CD8-positive, alpha-beta memory T cell (primary cell): ENCODE results near the gene CCDC85B. TPM values are rescaled to one million over a fixed set of nuclear protein-coding genes. Genes with fewer than 3 reads are reported as not detected.

ENCODE experiments used
- CTCF ChIA-PET: fragments of 350-600 bp; sonication (Branson Sonifier 250); formaldehyde crosslinking; loops from one replicate; lab custom pipeline; 2021; ENCODE audit warnings: antibody characterized with exemption; lab: Charles Lee
- POLR2A ChIA-PET: fragments of 350-600 bp; sonication (Branson Sonifier 250); formaldehyde crosslinking; loops from one replicate; lab custom pipeline; 2021; ENCODE audit warnings: antibody characterized with exemption; lab: Charles Lee
- DNase-seq, 5 donors: peaks; one replicate each; pipeline versions ENCODE4 v3.0.0 to v3.0.0-alpha.2; 2020 to 2022; ENCODE audit warnings: mixed read lengths in 1 of 5
- H3K27ac ChIP-seq: one replicate; pipeline ENCODE4 v1.7.0; 2013; ENCODE audit warnings: low read depth, mild to moderate bottlenecking, low read length, moderate library complexity
- H3K27me3 ChIP-seq: 2 replicates; pipeline ENCODE4 v1.7.0; 2013; ENCODE audit warnings: low read length, mild to moderate bottlenecking; ENCODE audit not compliant: insufficient read depth, poor library complexity, severe bottlenecking
- H3K36me3 ChIP-seq: 2 replicates; pipeline ENCODE4 v1.7.0; 2013; ENCODE audit warnings: mild to moderate bottlenecking, low read length, moderate library complexity; ENCODE audit not compliant: insufficient read depth
- H3K4me1 ChIP-seq: 2 replicates; pipeline ENCODE4 v1.7.0; 2013; ENCODE audit warnings: mild to moderate bottlenecking, low read length, moderate library complexity; ENCODE audit not compliant: insufficient read depth
- H3K4me3 ChIP-seq: 2 replicates; pipeline ENCODE4 v1.7.0; 2013; ENCODE audit warnings: mild to moderate bottlenecking, low read length
- H3K9me3 ChIP-seq: 2 replicates; pipeline ENCODE4 v1.7.0; 2013; ENCODE audit warnings: mild to moderate bottlenecking, low read length
- H3K27ac Mint-ChIP-seq, 8 donors: one replicate each; pipeline ENCODE4 v1.8.0; 2020 to 2021; ENCODE audit warnings: mixed read lengths in 8 of 8, mild to moderate bottlenecking in 6 of 8, inconsistent platforms in 3 of 8, moderate library complexity in 3 of 8
- H3K27me3 Mint-ChIP-seq, 2 donors: one replicate each; pipeline ENCODE4 v1.8.0; 2020 to 2021; ENCODE audit warnings: mixed read lengths in 2 of 2, mild to moderate bottlenecking in 1 of 2, moderate library complexity in 1 of 2
- H3K36me3 Mint-ChIP-seq, 3 donors: one replicate each; pipeline ENCODE4 v1.8.0; 2020 to 2021; ENCODE audit warnings: mixed read lengths in 3 of 3, inconsistent platforms in 1 of 3, mild to moderate bottlenecking in 1 of 3
- H3K4me1 Mint-ChIP-seq, 3 donors: one replicate each; pipeline ENCODE4 v1.8.0; 2020 to 2021; ENCODE audit warnings: mixed read lengths in 3 of 3, inconsistent platforms in 1 of 3, mild to moderate bottlenecking in 1 of 3
- H3K4me3 Mint-ChIP-seq, 7 donors: one replicate each; pipeline ENCODE4 v1.8.0; 2020 to 2021; ENCODE audit warnings: mixed read lengths in 7 of 7, mild to moderate bottlenecking in 6 of 7, moderate library complexity in 4 of 7, inconsistent platforms in 2 of 7
- H3K9me3 Mint-ChIP-seq, 5 donors: one replicate each; pipeline ENCODE4 v1.8.0; 2020 to 2022; ENCODE audit warnings: mixed read lengths in 5 of 5, mild to moderate bottlenecking in 3 of 5, moderate library complexity in 2 of 5, inconsistent platforms in 1 of 5
- polyA plus RNA-seq: library from polyadenylated mRNA; unstranded; fragments of 300-500 nt; fragmentation: Illumina TruSeq; gene quantifications from one replicate; pipeline ENCODE4 v1.2.3, GENCODE V29; 2021
- total RNA-seq, 2 experiments: library from RNA; stranded (reverse); gene quantifications; one replicate each; pipeline ENCODE4 v1.2.3, GENCODE V29; 2021

CCDC85B gene
- total and polyA plus RNA-seq, 3 experiments from 2014 or later: 81.3 to 94.4 (median 86.7) TPM

DNA sequence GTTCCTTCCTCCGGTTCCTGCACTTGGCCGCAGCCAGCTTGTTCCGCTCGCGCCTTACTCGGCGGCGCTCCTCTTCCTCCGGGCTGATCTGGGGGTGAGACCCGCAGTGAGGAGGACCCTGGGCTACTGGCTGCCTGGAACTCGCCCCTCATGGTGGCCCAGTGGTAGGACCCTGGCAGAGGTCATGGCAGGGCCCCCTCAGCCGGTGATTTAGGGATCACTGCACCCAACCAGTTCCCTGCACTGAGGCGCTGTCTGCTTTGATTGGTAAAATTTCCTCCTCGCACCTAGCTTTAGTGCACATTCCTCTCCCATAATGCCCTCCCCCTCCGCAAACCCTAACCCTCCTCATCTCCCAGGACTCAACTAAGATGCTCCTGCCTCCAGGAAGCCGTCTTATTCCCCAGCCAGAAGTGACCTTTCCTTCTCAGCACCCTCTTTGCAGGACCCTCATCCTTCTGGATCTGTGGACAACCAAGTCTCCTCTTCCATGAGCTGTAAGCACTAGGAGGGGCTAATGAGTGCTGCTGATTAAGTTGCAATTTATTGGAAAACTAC lies 3.6 kb downstream of the CCDC85B start:
- peaks cover 6% of the 10 kb centered on the region for H3K27me3 ChIP-seq
- H3K4me1 ChIP-seq: peaks cover 49% of the 10 kb centered on the region
- Mint-ChIP-seq H3K4me3 (peak overlapping the region; percentile 78 to 92 (median 83)), H3K9me3 (no peaks in the 10 kb centered on the region), H3K27me3 (no peaks in the 10 kb centered on the region), H3K36me3 (no peaks in the 10 kb centered on the region), H3K4me1 (peaks cover 46 to 48% (median 46%) of the 10 kb centered on the region in 3 donors), H3K27ac (peak overlapping the region; percentile 84 to 99 (median 92))
- H3K4me3 ChIP-seq: peak overlapping the region; percentile 53
- no peaks in the 10 kb centered on the region for H3K9me3 ChIP-seq
- POLR2A ChIA-PET: interaction anchor here (0.5 to 3.0 kb wide), 2 partner anchors 24 to 51 kb away, joined by 4 to 11 read pairs; partner anchors contain the start of gene C11orf68
- CTCF ChIA-PET: interaction anchor here (3.8 to 21.9 kb wide), 2 partner anchors 9 to 25 kb away, joined by 22 to 560 read pairs; partner anchors contain the start of genes CFL1, CTSW, EFEMP2 and MUS81
- peak overlapping the region; percentile 35 for H3K27ac ChIP-seq
- no peaks in the 10 kb centered on the region for H3K36me3 ChIP-seq
- DNase-seq: peak in 2 of 5 donors; percentile 40

DNA sequence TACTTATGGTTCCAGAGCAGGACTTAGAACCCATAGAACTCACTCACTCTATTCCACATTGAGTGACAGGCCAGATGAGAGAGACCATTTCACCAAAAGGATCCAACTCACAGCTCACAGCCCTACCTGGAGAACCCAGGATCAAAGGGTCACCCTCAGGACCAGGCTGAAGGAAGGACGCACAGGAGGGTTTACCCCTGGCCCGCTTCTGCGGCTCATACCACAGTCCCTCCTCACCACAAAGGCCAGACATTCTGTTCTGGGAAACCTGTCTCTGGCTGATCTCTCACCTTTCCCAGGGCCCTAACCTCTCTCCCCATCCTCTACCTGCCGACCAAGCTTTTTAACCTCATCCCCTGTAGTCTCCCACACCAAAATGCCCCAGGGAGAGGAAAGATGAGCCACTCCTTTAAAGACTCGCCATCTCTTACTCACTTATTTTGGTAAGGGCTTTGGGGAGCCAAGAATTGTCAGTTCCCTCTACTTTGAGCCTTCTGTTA lies 5.1 kb downstream of the CCDC85B start:
- DNase-seq: no peak
- Histone ChIP-seq H3K4me3 (no peak overlapping the region), H3K36me3 (no peaks in the 10 kb centered on the region), H3K4me1 (peaks cover 47% of the 10 kb centered on the region), H3K9me3 (no peaks in the 10 kb centered on the region), H3K27ac (no peak overlapping the region), H3K27me3 (peaks cover 6% of the 10 kb centered on the region)
- Mint-ChIP-seq H3K36me3 (no peaks in the 10 kb centered on the region), H3K4me3 (peak overlapping the region in 4 of 7 donors; percentile 29 to 72 (median 34)), H3K4me1 (peaks cover 34 to 41% (median 34%) of the 10 kb centered on the region in 3 donors), H3K27ac (peak overlapping the region in 7 of 8 donors; percentile 28 to 91 (median 70)), H3K9me3 (no peaks in the 10 kb centered on the region), H3K27me3 (no peaks in the 10 kb centered on the region)
- POLR2A ChIA-PET: interaction anchor here (0.5 to 0.8 kb wide), 2 partner anchors 23 to 1116 kb away, joined by 3 read pairs; partner anchors contain the start of gene C11orf68
- CTCF ChIA-PET: interaction anchor here (3.8 to 21.9 kb wide), 2 partner anchors 11 to 27 kb away, joined by 22 to 560 read pairs; partner anchors contain the start of genes CFL1, CTSW, EFEMP2 and MUS81

DNA sequence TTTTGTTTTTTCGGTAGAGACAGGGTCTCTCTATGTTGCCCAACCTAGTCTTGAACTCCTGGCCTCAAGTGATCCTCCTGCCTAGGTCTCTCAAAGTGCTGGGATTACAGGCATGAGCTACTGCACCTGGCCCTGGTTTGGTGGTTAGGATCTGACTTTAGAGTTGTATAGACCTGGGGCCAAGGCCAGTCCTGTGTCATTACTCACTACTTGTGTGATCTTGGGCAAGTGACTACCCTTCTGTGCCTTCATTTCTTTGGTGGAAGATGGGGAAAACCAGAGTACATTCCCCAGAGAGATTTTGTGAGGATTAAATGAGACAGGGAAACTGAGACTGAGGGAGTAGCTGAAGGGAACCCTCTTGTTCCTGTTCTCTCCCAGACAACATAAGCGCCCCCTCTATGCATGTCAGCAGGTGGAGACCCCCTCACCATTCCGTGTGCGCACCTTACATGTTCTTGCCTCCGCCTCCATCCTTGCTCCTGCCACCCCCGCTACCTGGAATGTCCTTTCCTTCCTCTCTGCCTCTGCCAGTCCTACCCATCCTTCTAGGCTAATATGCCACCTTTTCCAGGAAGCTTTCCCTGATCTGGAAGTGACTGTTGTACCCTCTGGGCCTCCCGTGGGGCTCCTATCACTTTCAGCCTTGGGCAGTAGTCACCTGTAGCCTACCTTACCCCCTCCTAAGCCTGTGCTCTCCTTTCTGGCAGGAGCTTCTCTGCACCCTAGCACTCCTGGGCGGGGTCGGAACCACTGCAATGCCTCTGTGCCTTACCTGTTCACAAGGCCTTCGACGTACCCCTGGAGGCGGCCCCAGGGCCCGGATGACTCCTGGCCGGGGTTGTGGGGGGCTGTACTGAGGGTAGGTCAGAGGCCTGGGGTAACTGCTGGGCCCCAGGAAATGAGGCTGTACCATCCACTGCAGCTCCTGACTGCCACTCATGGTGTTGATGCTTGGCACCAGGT lies 5.8 kb downstream of the CCDC85B start:
- Mint-ChIP-seq H3K4me1 (peaks cover 36 to 44% (median 39%) of the 10 kb centered on the region in 3 donors), H3K9me3 (no peaks in the 10 kb centered on the region), H3K36me3 (no peaks in the 10 kb centered on the region), H3K4me3 (peak overlapping the region in 3 of 7 donors; percentile 2 to 51 (median 27)), H3K27ac (peak overlapping the region in 7 of 8 donors; percentile 26 to 92 (median 63)), H3K27me3 (no peaks in the 10 kb centered on the region)
- H3K27me3 ChIP-seq: peaks cover 6% of the 10 kb centered on the region
- H3K9me3 ChIP-seq: no peaks in the 10 kb centered on the region
- H3K27ac ChIP-seq: no peak overlapping the region
- peaks cover 54% of the 10 kb centered on the region for H3K4me1 ChIP-seq
- no peak for DNase-seq
- no peaks in the 10 kb centered on the region for H3K36me3 ChIP-seq
- ChIA-PET CTCF (interaction anchor here (2.7 to 21.9 kb wide), 4 partner anchors 7 to 28 kb away, joined by 13 to 560 read pairs (median 50); partner anchors contain the start of genes CCDC85B, CFL1, CTSW and EFEMP2), POLR2A (interaction anchor here (0.8 kb wide), 1 partner anchor 22 kb away, joined by 3 read pairs; the partner anchor contains the start of gene C11orf68)
- no peak overlapping the region for H3K4me3 ChIP-seq

DNA sequence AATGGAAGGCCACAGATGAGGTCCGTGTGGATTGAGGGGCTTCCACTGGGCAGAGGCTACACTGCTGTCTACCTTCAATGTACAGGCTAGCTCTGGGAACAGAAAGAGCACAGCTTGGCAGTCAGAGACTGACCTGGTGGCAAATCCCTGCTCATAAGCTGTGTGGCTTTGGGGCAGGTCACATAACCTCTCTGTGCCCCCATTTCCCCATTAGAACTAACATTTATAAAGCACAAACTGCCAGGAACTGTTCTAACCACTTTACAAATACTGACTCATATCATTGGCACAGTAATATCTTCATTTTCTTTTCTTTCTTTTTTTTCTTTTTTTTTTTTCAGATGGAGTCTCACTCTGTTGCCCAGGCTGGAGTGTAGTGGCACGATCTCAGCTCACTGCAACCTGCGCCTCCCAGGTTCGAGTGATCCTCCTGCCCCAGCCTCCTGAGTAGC lies 6.6 kb downstream of the CCDC85B start:
- ChIA-PET POLR2A (no interaction called here), CTCF (interaction anchor here (0.7 to 21.9 kb wide), 4 partner anchors 8 to 71 kb away, joined by 3 to 560 read pairs (median 46); partner anchors contain the start of genes CCDC85B, CFL1, CTSW and EFEMP2)
- no peak for DNase-seq
- Histone ChIP-seq H3K9me3 (no peaks in the 10 kb centered on the region), H3K27me3 (peaks cover 6% of the 10 kb centered on the region), H3K27ac (no peak overlapping the region), H3K4me3 (no peak overlapping the region), H3K4me1 (peaks cover 48% of the 10 kb centered on the region), H3K36me3 (no peaks in the 10 kb centered on the region)
- H3K4me1 Mint-ChIP-seq: peaks cover 33 to 38% (median 36%) of the 10 kb centered on the region in 3 donors
- no peaks in the 10 kb centered on the region for H3K36me3 Mint-ChIP-seq
- no peaks in the 10 kb centered on the region for H3K9me3 Mint-ChIP-seq
- peak overlapping the region in 2 of 8 donors; percentile 29 to 76 for H3K27ac Mint-ChIP-seq
- H3K4me3 Mint-ChIP-seq: no peak overlapping the region
- H3K27me3 Mint-ChIP-seq: no peaks in the 10 kb centered on the region

DNA sequence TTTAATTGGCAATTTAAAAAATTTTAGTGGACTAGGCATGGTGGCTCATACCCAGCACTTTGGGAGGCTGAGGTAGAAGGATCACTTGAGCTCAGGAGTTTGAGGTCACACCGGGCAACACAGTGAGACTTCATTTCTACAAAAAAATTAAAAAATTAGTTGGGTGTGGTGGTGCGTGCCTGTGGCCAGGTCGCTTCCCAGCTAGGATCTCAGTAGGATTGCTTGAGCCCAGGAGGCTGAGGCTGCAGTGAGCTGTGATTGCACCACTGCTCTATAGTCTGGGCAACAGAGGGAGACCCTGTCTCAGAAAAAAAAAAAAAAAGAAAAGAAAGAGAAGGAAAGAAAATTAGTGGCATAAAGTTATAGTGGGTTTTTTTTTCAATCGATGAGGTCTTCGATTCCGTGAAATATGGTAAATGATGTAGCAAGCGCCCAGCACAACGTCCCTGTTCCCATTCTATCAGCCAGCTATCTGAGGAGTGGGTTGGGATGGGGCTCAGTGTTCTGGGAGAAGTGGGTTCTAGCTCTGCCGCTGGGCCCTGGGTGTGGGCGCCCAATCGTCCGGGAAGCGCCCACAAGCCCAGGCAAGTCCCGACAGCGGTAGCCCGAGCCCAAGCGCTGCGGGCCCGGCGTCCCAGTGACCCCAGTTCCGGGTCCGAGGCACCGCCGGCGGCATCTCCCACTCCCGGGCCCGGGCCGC lies 8.3 kb downstream of the CCDC85B start:
- H3K4me3 ChIP-seq: peak overlapping the region; percentile 50
- POLR2A ChIA-PET: interaction anchor here (1.1 to 3.7 kb wide), 4 partner anchors 8 to 39 kb away, joined by 3 to 32 read pairs (median 4); partner anchors contain the start of gene CCDC85B
- H3K27me3 ChIP-seq: peaks cover 6% of the 10 kb centered on the region
- no peak for DNase-seq
- H3K27ac ChIP-seq: peak overlapping the region; percentile 62
- H3K4me3 Mint-ChIP-seq: peak overlapping the region in 6 of 7 donors; percentile 57 to 82 (median 73)
- H3K9me3 ChIP-seq: no peaks in the 10 kb centered on the region
- no peaks in the 10 kb centered on the region for H3K36me3 ChIP-seq
- no peaks in the 10 kb centered on the region for H3K36me3 Mint-ChIP-seq
- H3K27ac Mint-ChIP-seq: peak overlapping the region in 5 of 8 donors; percentile 32 to 90 (median 74)
- CTCF ChIA-PET: interaction anchor here (0.7 to 21.9 kb wide), 4 partner anchors 9 to 30 kb away, joined by 3 to 560 read pairs (median 46); partner anchors contain the start of genes CCDC85B, CFL1, CTSW and EFEMP2
- peaks cover 30% of the 10 kb centered on the region for H3K4me1 ChIP-seq
- no peaks in the 10 kb centered on the region for H3K9me3 Mint-ChIP-seq
- H3K4me1 Mint-ChIP-seq: peaks cover 16 to 20% (median 20%) of the 10 kb centered on the region in 3 donors
- no peaks in the 10 kb centered on the region for H3K27me3 Mint-ChIP-seq

DNA sequence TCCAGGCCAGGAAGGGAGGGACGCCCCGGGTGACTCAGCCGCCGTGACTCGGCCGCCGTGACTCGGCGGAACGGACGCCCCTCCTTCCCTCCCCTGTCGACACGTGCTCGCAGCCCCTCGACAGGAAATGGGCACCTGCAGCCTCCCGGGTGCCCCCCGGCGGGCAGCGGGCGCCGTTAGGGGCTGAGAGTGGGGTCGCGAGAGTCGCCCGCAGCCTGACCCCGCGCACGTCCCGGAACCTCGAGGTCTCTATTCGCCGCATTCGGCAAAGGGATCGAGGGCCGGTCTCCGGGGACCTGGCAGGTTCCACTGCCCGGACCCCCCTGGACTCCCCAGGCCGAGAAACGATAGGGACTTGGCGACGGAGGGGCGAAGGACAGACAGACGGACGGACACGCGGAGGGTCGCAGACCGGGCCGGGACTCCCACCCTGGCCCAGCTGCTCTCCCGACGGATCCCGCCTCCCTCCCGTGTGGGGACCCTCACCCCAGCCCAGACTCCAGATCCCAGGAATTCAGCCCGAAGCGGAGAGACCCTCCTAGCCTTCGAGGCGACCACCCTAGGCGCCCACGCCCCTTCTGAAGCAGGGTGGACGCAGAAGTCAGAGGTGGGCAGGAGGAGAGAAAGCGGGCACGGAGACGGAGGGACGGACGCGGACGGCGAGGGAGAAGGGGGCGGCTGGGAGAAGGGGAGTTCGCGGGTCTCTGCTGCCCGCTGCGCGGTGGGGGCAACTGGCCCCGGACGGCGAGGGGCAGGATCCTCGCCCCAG lies 9.1 kb downstream of the CCDC85B start:
- Histone ChIP-seq H3K27ac (peak overlapping the region; percentile 62), H3K27me3 (peaks cover 6% of the 10 kb centered on the region), H3K4me1 (peaks cover 24% of the 10 kb centered on the region), H3K9me3 (no peaks in the 10 kb centered on the region), H3K36me3 (no peaks in the 10 kb centered on the region), H3K4me3 (peak overlapping the region; percentile 50)
- peak overlapping the region in 6 of 7 donors; percentile 19 to 61 (median 52) for H3K4me3 Mint-ChIP-seq
- CTCF ChIA-PET: interaction anchor here (2.7 to 5.9 kb wide), 2 partner anchors 10 to 15 kb away, joined by 13 to 79 read pairs; partner anchors contain the start of genes CCDC85B and FIBP
- H3K27me3 Mint-ChIP-seq: no peaks in the 10 kb centered on the region
- peak in 4 of 5 donors; percentile 36 to 75 (median 60) for DNase-seq
- H3K27ac Mint-ChIP-seq: peak overlapping the region in 4 of 8 donors; percentile 23 to 83 (median 50)
- H3K4me1 Mint-ChIP-seq: peaks cover 10 to 13% (median 13%) of the 10 kb centered on the region in 3 donors
- POLR2A ChIA-PET: interaction anchor here (1.3 to 3.7 kb wide), 3 partner anchors 9 to 40 kb away, joined by 3 to 32 read pairs (median 5); partner anchors contain the start of gene CCDC85B
- H3K36me3 Mint-ChIP-seq: no peaks in the 10 kb centered on the region
- H3K9me3 Mint-ChIP-seq: no peaks in the 10 kb centered on the region
